Heart left ventricle (tissue), 13 donors: ENCODE measurements around the gene EMC9.

ENCODE experiments used
- CTCF ChIP-seq, 12 donors: fragments of 200-600 bp; sonication (generic) in 4 of 12; IDR thresholded peaks; one replicate each; pipeline versions ENCODE4 v1.5.0 to v1.8.0; 2018 to 2022; ENCODE audit warnings: antibody characterized with exemption in 12 of 12, mild to moderate bottlenecking in 5 of 12
- POLR2A ChIP-seq, 2 donors: fragments of 450-650 bp; IDR thresholded peaks; one replicate each; pipeline ENCODE4 v1.6.1; 2017; ENCODE audit warnings: antibody characterized with exemption in 2 of 2, mild to moderate bottlenecking in 2 of 2, moderate library complexity in 2 of 2
- donor health status: ischemic (EF 13 %, LVEDD 7.1; RV severe dilation, severe dysfunction).
- donor health status: DM: no; HTN: yes; CAD: no.
- donor health status: DM: no; HTN: no; CAD: no.
- donor health status: ischemic (EF 25% LVEDD 6.9; RV normal size, moderate dysfunction).
- donor health status: ischemic (EF 25% LVEDD 5.7; RV mildly dilated, moderate dysfunction).
- donor health status: ischemic (EF 35%, LVEDD 5.7; RV mildly dilated, moderate dysfunction).
- donor health status: nonischemic (EF 11% LVEDD 7.7; RV severe dilation, severe dysfunction).
- donor health status: DM: yes; HTN: yes; CAD: no.
- donor health status: PGD.
- donor health status: ischemic (EF 29% LVEDD 5.4; RV normal size, mild dysfunction).
- donor health status: nonischemic (EF 23%, LVEDD 6.1; RV moderate dilation, normal function).

GRCh38 chr14:24190416-24190815 is 49.0 kb upstream of the EMC9 start:
- TF ChIP-seq CTCF (IDR thresholded peaks at IDR 0.05) (no peak), POLR2A (IDR thresholded peaks at IDR 0.05) (no peak)
